IMR-90 (cell line): ENCODE results near the gene MRPL41. TPM values are rescaled to one million over a fixed set of nuclear protein-coding genes. Genes with fewer than 3 reads are reported as not detected.

ENCODE experiments used
- ATAC-seq: fragments of 200-7000 bp; cut with Tn5 transposase; 2 replicates; pipeline ENCODE4 v1.9.1; 2020; ENCODE audit warnings: low read depth, mild to moderate bottlenecking, moderate library complexity
- BruUV-seq: library from RNA; stranded (reverse); fragments of 400-500 nt; replicated peaks from 2 replicates; lab custom pipeline; 2021; lab: Mats Ljungman, UMichigan
- CTCF ChIA-PET: fragments of 300-600 bp; formaldehyde crosslinking; extraction: SDS; loops from one replicate; lab custom pipeline; 2021; ENCODE audit warnings: antibody characterized with exemption; lab: Yijun Ruan, JAX
- POLR2A ChIA-PET: fragments of 300-600 bp; sonication (Branson Sonifier 250); formaldehyde crosslinking; loops from one replicate; lab custom pipeline; 2022; ENCODE audit warnings: antibody characterized with exemption; ENCODE audit not compliant: unreplicated experiment; lab: Charles Lee
- DNase-seq: peaks from one replicate; pipeline ENCODE4 v3.0.0; 2013
- H2AFZ ChIP-seq: replicated peaks from 2 replicates; pipeline ENCODE3; 2013; ENCODE audit warnings: low read length, mild to moderate bottlenecking; ENCODE audit not compliant: poor library complexity
- H2AK5ac ChIP-seq: 2 replicates; pipeline ENCODE4 v1.6.1; 2013; ENCODE audit warnings: low read depth, low read length, inconsistent platforms
- H2AK9ac ChIP-seq: replicated peaks from 2 replicates; pipeline ENCODE3; 2013; ENCODE audit warnings: mild to moderate bottlenecking, low read depth, low read length, moderate library complexity; ENCODE audit not compliant: poor library complexity
- H2BK120ac ChIP-seq: 2 replicates; pipeline ENCODE4 v1.6.1; 2013; ENCODE audit warnings: low read depth, low read length, inconsistent platforms
- H2BK15ac ChIP-seq: 3 replicates; pipeline ENCODE4 v1.6.1; 2013; ENCODE audit warnings: low read depth, low read length, inconsistent platforms
- H2BK20ac ChIP-seq: 2 replicates; pipeline ENCODE4 v1.6.1; 2013; ENCODE audit warnings: low read depth, mild to moderate bottlenecking, inconsistent platforms, low read length, moderate library complexity
- H2BK5ac ChIP-seq: 2 replicates; pipeline ENCODE4 v1.6.1; 2013; ENCODE audit warnings: mild to moderate bottlenecking, low read depth, low read length, inconsistent platforms; ENCODE audit not compliant: poor library complexity, severe bottlenecking
- H3K14ac ChIP-seq: replicated peaks from 2 replicates; pipeline ENCODE4 v1.6.1; 2013; ENCODE audit warnings: low read depth, low read length, inconsistent platforms
- H3K18ac ChIP-seq: 2 replicates; pipeline ENCODE4 v1.6.1; 2013; ENCODE audit warnings: low read depth, low read length, control low read depth
- H3K23ac ChIP-seq: 2 replicates; pipeline ENCODE4 v1.6.1; 2013; ENCODE audit warnings: low read depth, low read length, inconsistent platforms
- H3K27ac ChIP-seq: 2 replicates; pipeline ENCODE4 v1.5.1; 2013; ENCODE audit warnings: mild to moderate bottlenecking, control low read depth, low read length; ENCODE audit not compliant: insufficient read depth
- H3K27me3 ChIP-seq: 2 replicates; pipeline ENCODE4 v1.6.1; 2013; ENCODE audit warnings: low read length; ENCODE audit not compliant: control insufficient read depth, insufficient read depth
- H3K36me3 ChIP-seq: 2 replicates; pipeline ENCODE4 v1.6.1; 2013; ENCODE audit warnings: low read length, mixed read lengths; ENCODE audit not compliant: control insufficient read depth, insufficient read depth
- H3K4ac ChIP-seq: 2 replicates; pipeline ENCODE4 v1.6.1; 2013; ENCODE audit warnings: low read depth, low read length, inconsistent platforms
- H3K4me1 ChIP-seq: 2 replicates; pipeline ENCODE4 v1.6.1; 2013; ENCODE audit warnings: low read length, mixed read lengths; ENCODE audit not compliant: control insufficient read depth, insufficient read depth
- H3K4me2 ChIP-seq: 2 replicates; pipeline ENCODE4 v1.6.1; 2013; ENCODE audit warnings: low read depth, mild to moderate bottlenecking, control low read depth, low read length, moderate library complexity
- H3K4me3 ChIP-seq: 2 replicates; pipeline ENCODE4 v1.5.1; 2013; ENCODE audit warnings: low read depth, mild to moderate bottlenecking, control low read depth, low read length, moderate library complexity; ENCODE audit not compliant: insufficient read depth
- H3K56ac ChIP-seq: 2 replicates; pipeline ENCODE4 v1.6.1; 2013; ENCODE audit warnings: low read length, inconsistent platforms; ENCODE audit not compliant: insufficient read depth; ENCODE audit errors: extremely low read depth
- H3K79me1 ChIP-seq, 2 experiments: 2 replicates each; pipeline ENCODE4 v1.6.1; 2013; ENCODE audit warnings: low read length in 2 of 2, inconsistent platforms in 1 of 2, low read depth in 1 of 2
- H3K9ac ChIP-seq: 2 replicates; pipeline ENCODE4 v1.6.1; 2013; ENCODE audit warnings: low read depth, low read length, control low read depth
- H3K9me1 ChIP-seq: 2 replicates; pipeline ENCODE4 v1.6.1; 2013; ENCODE audit warnings: low read length, inconsistent platforms; ENCODE audit not compliant: insufficient read depth
- H3K9me3 ChIP-seq: 2 replicates; pipeline ENCODE4 v1.6.1; 2013; ENCODE audit warnings: low read length; ENCODE audit not compliant: control insufficient read depth, insufficient read depth
- H4K20me1 ChIP-seq: 2 replicates; pipeline ENCODE4 v1.6.1; 2013; ENCODE audit warnings: low read length, inconsistent platforms; ENCODE audit not compliant: insufficient read depth
- H4K5ac ChIP-seq: 2 replicates; pipeline ENCODE4 v1.6.1; 2013; ENCODE audit warnings: mild to moderate bottlenecking, low read depth, low read length, control low read depth
- H4K8ac ChIP-seq, 2 experiments: 2 replicates each; pipeline ENCODE4 v1.6.1; 2013; ENCODE audit warnings: low read depth in 2 of 2, low read length in 2 of 2, control low read depth in 1 of 2, inconsistent platforms in 1 of 2
- H4K91ac ChIP-seq: 2 replicates; pipeline ENCODE4 v1.6.1; 2013; ENCODE audit warnings: low read depth, low read length, inconsistent platforms; ENCODE audit not compliant: insufficient read depth
- CEBPB ChIP-seq: IDR thresholded peaks from 2 replicates; pipeline ENCODE4 v1.6.1; 2012; ENCODE audit warnings: low read depth, low read length, improper control_type of control experiment
- MAZ ChIP-seq: IDR thresholded peaks from 2 replicates; pipeline ENCODE4 v1.6.1; 2012; ENCODE audit warnings: low read depth, mild to moderate bottlenecking, low read length, improper control_type of control experiment, moderate library complexity, borderline replicate concordance
- MXI1 ChIP-seq: IDR thresholded peaks from 2 replicates; pipeline ENCODE4 v1.6.1; 2012; ENCODE audit warnings: low read depth, mild to moderate bottlenecking, low read length, moderate library complexity, borderline replicate concordance
- POLR2A ChIP-seq: IDR thresholded peaks from 2 replicates; pipeline ENCODE4 v1.6.1; 2012; ENCODE audit warnings: mild to moderate bottlenecking, low read depth, low read length
- RFX5 ChIP-seq: IDR thresholded peaks from 2 replicates; pipeline ENCODE4 v1.8.0; 2012; ENCODE audit warnings: low read depth, mild to moderate bottlenecking, low read length, moderate library complexity
- WGBS, 2 experiments: methylation state at CpG; one replicate each; pipeline versions ENCODE4 v1.1.5 to v1.1.7; 2013; ENCODE audit warnings: missing lambda C conversion rate in 2 of 2; ENCODE audit not compliant: insufficient read length in 1 of 2; ENCODE audit errors: extremely low coverage in 2 of 2; 5-methylcytosine and 5-hydroxymethylcytosine counted together
- dilution Hi-C: fragments of 300-500 bp; cut with HindIII; formaldehyde crosslinking; loops from one replicate; pipeline ENCODE4 v1.14.3; 2018; ENCODE audit warnings: low sequenced_read_pairs; ENCODE audit not compliant: unreplicated experiment
- in situ Hi-C: fragments of 300-500 bp; cut with MboI; formaldehyde crosslinking; loops from 3 replicates; pipeline ENCODE4 v1.14.3; 2019; ENCODE audit warnings: low sequenced_read_pairs, inconsistent platforms, mixed read lengths
- intact Hi-C: fragments of 100-400 bp; cut with micrococcal nuclease; formaldehyde crosslinking; loops from 2 replicates; pipeline ENCODE4 v1.10.0; 2022
- polyA plus RNA-seq, 3 experiments: library from polyadenylated mRNA; depleted of rRNA; stranded (reverse); fragments of >200 nt; gene quantifications; 2 replicates each; pipeline ENCODE4 v1.2.3, GENCODE V29; 2012; ENCODE audit warnings: low replicate concordance in 1 of 3
- total RNA-seq: library from RNA; depleted of rRNA; stranded (reverse); fragments of >200 nt; gene quantifications from 2 replicates; pipeline ENCODE4 v1.2.3, GENCODE V29; 2012
- TF ChIP-seq, protein P1 (sequence below): fragments of 150-350 bp; IDR thresholded peaks from 2 replicates; pipeline ENCODE4 v1.6.1; 2017; ENCODE audit warnings: mild to moderate bottlenecking, antibody characterized with exemption, low read length, low read depth
- TF ChIP-seq, protein P2 (sequence below): conservative IDR thresholded peaks from 2 replicates; pipeline ENCODE4 v1.5.1; 2012; ENCODE audit warnings: mild to moderate bottlenecking, low read depth, low read length, improper control_type of control experiment

The MRPL41 gene
- total and polyA plus RNA-seq, 2 of the 4 experiments (the other 2 are of a cell fraction), result 15.6 to 38.9 TPM

DNA sequence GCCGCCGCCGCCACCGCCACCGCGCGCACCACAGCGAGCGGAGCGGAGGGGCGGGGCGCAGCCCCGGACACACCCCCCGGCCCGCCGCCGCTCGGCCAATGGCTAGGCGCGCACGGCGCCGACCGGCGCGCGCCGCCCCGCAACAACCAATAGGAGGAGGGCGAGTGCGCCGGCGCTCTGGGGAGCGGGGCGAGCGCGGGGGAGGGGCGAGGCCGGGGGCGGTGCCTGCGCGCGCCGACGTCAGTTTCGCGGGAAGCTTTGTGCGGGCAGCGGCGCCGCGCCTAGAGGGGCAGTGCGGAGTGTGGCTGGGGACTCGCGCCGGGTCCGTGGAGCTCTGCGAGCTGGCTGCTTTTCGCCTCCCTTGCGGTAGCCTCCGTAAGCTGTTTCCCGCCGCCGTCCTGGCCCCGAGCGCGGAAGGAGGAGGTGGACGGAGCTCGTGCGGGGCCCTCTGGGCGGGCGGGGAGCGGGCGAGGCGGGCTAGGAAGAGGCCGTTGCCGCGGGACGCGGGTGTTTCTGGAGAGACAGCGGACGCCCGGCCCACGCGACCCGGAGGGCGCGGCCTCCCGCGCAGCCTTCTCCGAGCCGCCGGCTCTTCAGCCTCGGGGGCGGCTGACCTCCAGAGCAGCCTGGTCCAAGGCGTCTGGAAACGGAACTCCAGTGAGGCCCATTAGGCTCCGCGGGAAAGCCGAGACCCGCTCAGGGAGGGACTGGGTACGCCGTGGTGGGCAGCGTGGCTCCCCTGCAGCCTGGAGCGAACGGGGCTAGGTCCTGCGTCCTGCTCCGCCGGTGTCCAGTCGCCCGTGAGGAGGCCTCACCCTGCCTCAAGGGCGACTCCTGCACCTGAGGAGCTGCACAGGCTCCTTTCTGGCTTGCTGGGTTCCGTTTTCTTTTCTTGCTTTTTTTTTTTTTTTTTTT lies 39.0 kb downstream of the MRPL41 start, which contains the start of gene ZMYND19:
Gene ZMYND19 (minus strand): TSS at position 44 of the 915 bp plus-strand sequence. CDS start 249 bp downstream, outside the sequence.
- H2AFZ ChIP-seq, result peak within 1 kb of the TSS; percentile 99
- H2BK120ac ChIP-seq, result no peak within 1 kb of the TSS
- in situ Hi-C loops (no loop called here), dilution Hi-C loops (no loop called here), intact Hi-C loops (no loop called here)
- 2% methylated on average over 46 of the region's 113 CpGs; no CpG with 5 or more reads in 1 of the 2 experiments for WGBS, 2 experiments
- H3K9me3 ChIP-seq, result no peaks in the 10 kb centered on the region
- TF ChIP-seq, protein P1, sequence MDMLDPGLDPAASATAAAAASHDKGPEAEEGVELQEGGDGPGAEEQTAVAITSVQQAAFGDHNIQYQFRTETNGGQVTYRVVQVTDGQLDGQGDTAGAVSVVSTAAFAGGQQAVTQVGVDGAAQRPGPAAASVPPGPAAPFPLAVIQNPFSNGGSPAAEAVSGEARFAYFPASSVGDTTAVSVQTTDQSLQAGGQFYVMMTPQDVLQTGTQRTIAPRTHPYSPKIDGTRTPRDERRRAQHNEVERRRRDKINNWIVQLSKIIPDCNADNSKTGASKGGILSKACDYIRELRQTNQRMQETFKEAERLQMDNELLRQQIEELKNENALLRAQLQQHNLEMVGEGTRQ, result no peak
- peak; percentile 45; the same call in 1 of the 2 replicates for TF ChIP-seq POLR2A
- TF ChIP-seq CEBPB, result no peak
- peak; percentile 37; the same call in 1 of the 2 replicates for TF ChIP-seq MAZ
- TF ChIP-seq, protein P2, sequence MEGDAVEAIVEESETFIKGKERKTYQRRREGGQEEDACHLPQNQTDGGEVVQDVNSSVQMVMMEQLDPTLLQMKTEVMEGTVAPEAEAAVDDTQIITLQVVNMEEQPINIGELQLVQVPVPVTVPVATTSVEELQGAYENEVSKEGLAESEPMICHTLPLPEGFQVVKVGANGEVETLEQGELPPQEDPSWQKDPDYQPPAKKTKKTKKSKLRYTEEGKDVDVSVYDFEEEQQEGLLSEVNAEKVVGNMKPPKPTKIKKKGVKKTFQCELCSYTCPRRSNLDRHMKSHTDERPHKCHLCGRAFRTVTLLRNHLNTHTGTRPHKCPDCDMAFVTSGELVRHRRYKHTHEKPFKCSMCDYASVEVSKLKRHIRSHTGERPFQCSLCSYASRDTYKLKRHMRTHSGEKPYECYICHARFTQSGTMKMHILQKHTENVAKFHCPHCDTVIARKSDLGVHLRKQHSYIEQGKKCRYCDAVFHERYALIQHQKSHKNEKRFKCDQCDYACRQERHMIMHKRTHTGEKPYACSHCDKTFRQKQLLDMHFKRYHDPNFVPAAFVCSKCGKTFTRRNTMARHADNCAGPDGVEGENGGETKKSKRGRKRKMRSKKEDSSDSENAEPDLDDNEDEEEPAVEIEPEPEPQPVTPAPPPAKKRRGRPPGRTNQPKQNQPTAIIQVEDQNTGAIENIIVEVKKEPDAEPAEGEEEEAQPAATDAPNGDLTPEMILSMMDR, result 0 out of 2 replicates have a peak, but pooled peaks have one; percentile 2
- TF ChIP-seq MXI1, result peak; percentile 78
- TF ChIP-seq RFX5, result no peak
- peak within 1 kb of the TSS; percentile 82 for H2AK9ac ChIP-seq
- no peak within 1 kb of the TSS for H4K91ac ChIP-seq
- H3K79me1 ChIP-seq, result peaks cover 7 to 32% of the 10 kb centered on the region in 2 experiments
- H4K5ac ChIP-seq, result no peak within 1 kb of the TSS
- H2BK15ac ChIP-seq, result no peak within 1 kb of the TSS
- peak within 1 kb of the TSS; percentile 93 for H3K4me2 ChIP-seq
- 0 out of 2 replicates have a peak within 1 kb of the TSS, but pooled peaks have one; percentile 38 for H2AK5ac ChIP-seq
- H3K4me1 ChIP-seq, result peaks cover 7% of the 10 kb centered on the region
- H3K56ac ChIP-seq, result no peak within 1 kb of the TSS
- no peak within 1 kb of the TSS for H2BK5ac ChIP-seq
- peaks cover 10% of the 10 kb centered on the region; the same call in 1 of the 2 replicates for H4K20me1 ChIP-seq
- CTCF ChIA-PET, result no interaction called here
- 0 out of 2 replicates have a peak within 1 kb of the TSS, but pooled peaks have one; percentile 18 for H3K23ac ChIP-seq
- POLR2A ChIA-PET, result interaction anchor here (1.1 kb wide), 1 partner anchor 14 kb away, joined by 3 read pairs; no protein-coding TSS in a partner anchor
- peak within 1 kb of the TSS; percentile 100 for H3K4me3 ChIP-seq
- peak within 1 kb of the TSS; percentile 62 for H3K9ac ChIP-seq
- no peak within 1 kb of the TSS for H3K18ac ChIP-seq
- peak within 1 kb of the TSS; percentile 2; the same call in 1 of the 2 replicates for H3K14ac ChIP-seq
- no peak within 1 kb of the TSS; the same call in 1 of the 2 replicates for H3K4ac ChIP-seq
- DNase-seq (peak; percentile 81), ATAC-seq (peak; percentile 98)
- no peak within 1 kb of the TSS; a peak in 1 of 4 replicates for H4K8ac ChIP-seq
- peak within 1 kb of the TSS; percentile 69; the same call in 1 of the 2 replicates for H3K27ac ChIP-seq
- no TSS peak for BruUV-seq
- no peaks in the 10 kb centered on the region for H3K27me3 ChIP-seq
- peaks cover 21% of the 10 kb centered on the region for H3K36me3 ChIP-seq
- no peak within 1 kb of the TSS for H2BK20ac ChIP-seq
- H3K9me1 ChIP-seq, result no peaks in the 10 kb centered on the region
